Measurements from ENCODE around the gene PPP2R1B. TPM values are rescaled to one million over a fixed set of nuclear protein-coding genes. Genes with fewer than 3 reads are reported as not detected.

The PPP2R1B gene
- polyA plus RNA-seq, 1 donor = 23.7 TPM

DNA sequence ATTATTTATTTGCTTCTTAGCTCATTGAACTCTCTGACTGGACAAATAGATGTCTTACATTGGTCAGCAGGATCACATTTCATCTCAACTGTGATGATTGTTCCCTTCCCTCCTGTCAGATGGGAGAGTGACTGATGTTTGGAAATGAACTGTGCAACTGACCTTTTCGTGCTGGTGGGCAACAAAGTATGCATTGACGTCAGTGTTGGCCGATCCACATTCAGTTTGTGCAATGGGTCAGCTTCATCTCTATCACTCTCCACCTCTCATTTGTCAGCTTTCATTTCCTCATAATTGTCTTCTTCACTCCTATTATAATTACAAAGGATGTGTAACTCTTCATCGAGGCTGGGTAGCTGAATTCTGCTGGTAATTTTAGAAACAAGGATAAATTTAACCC lies 71.3 kb downstream of the PPP2R1B start:
- peak; percentile 41 for DNase-seq

DNA sequence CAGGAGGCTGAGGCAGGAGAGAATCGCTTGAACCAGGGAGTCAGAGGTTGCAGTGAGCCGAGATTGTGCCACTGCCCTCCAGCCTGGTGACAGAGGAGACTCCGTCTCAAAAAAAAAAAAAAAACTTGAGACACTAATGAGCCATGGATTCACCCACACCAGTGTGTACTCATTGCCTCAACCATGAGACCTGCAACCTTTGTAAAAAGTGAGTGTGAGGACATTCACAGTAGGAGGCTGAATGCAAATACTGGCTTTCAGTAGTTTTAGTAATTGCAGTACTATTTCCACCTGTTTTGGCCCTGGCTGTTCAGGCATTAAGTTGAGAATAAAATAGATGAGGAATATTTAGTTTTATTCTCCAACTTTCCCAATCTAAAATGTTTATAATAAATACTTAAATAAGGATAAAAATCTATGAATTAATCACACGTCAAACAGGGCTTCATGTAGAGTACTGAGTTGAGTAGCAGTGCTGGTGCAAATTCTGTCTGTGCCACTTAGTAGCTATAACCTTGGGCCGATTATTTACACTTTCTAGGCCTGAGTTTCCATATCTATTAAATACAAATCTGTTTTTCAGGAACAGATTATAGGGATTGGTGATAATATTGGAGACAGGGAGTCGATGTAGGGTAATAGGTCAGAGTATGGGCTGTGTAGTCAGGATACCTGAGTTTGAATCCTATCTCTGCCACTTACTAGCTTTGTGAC lies 72.8 kb downstream of the PPP2R1B start:
- no peak for DNase-seq

DNA sequence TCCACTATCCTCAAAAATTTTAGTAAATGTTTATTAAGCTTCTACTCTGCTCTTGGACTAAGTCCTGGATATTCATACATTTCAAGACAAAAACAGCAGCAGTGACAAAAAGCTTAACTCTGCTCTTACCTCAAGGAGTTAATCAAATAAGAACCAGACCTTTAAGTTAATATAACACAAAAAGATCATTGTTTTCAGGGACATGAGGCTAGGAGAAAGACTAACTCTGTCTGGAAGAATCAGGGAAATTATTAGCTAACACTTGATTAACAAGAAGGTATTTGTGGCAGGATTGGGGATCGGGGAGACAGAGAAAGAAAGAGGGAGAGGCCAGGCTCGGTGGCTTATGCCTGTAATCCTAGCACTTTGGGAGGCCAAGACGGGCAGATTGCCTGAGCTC lies 74.4 kb downstream of the PPP2R1B start:
- DNase-seq = no peak

DNA sequence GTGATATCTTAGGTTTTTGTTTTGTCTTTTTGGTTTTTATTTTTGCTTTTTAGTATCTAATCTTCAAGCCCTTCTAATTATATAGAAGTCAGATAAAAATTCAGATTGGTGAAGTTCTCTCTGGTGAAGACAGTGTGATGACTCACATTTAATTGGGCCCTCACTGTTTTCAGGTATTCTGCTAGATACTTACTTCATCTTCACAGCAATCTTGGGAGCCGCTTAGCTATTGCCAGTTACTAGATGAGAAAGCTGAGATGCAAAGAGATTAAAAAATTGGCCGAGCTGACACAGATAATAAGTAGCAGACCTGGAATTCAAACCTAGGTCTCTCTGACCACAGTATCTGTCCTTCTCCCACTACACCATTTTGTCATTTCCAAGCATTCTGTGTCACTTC lies 75.0 kb downstream of the PPP2R1B start:
- DNase-seq = no peak

DNA sequence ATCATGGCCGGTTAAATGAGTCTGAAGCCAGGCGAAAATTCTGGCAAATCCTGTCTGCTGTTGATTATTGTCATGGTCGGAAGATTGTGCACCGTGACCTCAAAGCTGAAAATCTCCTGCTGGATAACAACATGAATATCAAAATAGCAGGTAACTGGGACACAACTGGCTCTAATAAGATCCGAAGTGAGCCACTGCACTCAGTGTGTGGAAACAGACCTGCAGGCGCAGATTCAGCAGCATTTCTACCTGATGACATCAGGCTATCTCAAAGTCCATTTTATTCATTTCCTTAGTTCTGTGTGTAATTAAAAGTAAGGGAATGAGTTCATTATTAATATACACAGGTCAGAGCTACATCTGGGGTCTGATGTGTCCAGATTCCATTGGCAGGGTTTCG lies 78.2 kb downstream of the PPP2R1B start:
- DNase-seq = no peak

DNA sequence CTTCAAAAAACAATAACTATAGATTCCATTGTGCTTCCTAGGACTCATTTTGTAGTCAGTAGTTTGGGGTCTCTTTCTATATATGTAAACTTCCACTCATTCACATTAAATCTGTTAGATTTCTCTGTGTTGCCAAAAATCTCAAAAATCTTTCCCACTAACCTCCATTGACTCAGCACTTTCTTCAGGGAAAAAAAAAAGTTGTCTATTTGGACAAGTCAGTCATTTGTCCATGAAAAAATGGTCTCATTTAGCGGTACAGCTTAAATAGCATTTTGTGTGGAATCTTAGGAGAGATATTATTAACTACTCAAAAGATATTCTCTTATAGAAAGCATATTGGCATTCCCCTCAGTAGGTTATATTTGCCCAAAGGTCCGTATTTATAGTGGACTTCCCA lies 81.9 kb downstream of the PPP2R1B start:
- no peak for DNase-seq

DNA sequence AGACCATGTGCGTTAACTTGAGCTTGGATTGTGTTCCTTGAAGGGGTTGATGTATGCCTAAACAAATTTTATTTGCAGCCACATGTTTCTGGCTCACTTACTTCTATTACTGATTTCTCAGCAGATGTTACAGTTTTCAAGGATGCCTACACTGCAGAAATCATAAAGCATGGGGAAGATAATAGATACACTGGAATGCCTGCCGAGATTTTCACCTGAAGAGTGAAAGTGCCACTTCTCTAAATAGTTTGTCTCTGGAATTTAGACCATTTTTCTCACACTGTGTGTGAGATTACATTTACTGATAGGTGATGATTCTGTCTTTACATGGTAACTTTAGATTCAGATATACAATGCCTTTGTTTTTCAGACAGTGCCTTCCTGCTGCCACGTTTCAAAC lies 82.4 kb downstream of the PPP2R1B start:
- no peak for DNase-seq

DNA sequence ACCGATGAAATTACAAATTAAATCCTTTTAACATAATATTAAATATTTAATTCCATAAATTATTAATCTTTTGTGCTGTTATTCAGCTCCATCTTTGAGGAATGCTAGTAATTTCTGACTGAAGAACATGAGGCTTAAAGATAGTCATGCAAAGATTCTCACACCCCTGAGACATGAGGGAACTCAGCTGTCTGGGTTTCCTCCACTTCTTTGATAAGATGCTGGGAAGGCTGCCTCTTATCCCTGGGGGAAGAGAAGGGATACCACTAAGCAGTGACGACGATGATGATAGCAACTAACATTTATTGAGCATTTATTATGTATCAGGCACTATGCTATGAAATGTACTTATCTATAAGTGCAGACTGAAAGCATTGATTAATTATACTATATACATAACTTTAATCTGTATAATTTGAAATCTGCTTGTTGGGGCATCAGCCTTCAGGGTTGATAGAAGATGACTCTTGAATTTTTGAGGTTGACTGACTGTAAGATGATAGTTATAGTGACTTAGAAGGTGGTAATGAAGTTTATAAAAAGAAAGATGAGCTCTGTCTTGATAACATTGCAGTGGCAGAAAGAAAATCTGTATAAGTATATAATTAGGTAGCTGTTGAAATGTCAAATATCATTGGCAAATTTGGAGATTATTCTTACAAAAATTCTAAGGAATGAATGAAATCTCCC lies 85.6 kb downstream of the PPP2R1B start:
- no peak for DNase-seq

Other genes starting within 250 kb of the PPP2R1B start
- gene LAYN, start 225.7 kb downstream of the PPP2R1B start, polyA plus RNA-seq (ENCODE audit: insufficient read length) = 7.3 TPM
- 23.4 TPM for gene SIK2, start 163.9 kb downstream of the PPP2R1B start, polyA plus RNA-seq (ENCODE audit: insufficient read length)
- 54.3 TPM for gene ALG9, start 105.2 kb upstream of the PPP2R1B start, polyA plus RNA-seq (ENCODE audit: insufficient read length)
- gene FDXACB1, start 112.8 kb upstream of the PPP2R1B start, polyA plus RNA-seq (ENCODE audit: insufficient read length) = 5.3 TPM
- gene CFAP68, start 113.2 kb upstream of the PPP2R1B start, polyA plus RNA-seq (ENCODE audit: insufficient read length) = 45.2 TPM
- gene CRYAB, start 145.4 kb upstream of the PPP2R1B start, polyA plus RNA-seq (ENCODE audit: insufficient read length) = 38.0 TPM
- 2.1 TPM for gene HSPB2, start 146.3 kb upstream of the PPP2R1B start, polyA plus RNA-seq (ENCODE audit: insufficient read length)
- gene C11orf52, start 152.5 kb upstream of the PPP2R1B start, polyA plus RNA-seq (ENCODE audit: insufficient read length) = 10.0 TPM
- gene DIXDC1, start 171.0 kb upstream of the PPP2R1B start, polyA plus RNA-seq (ENCODE audit: insufficient read length) = 22.1 TPM